ENCODE results near the gene SAMD4B.

Gene SAMD4B

GRCh38 chr19:39390451-39390750, 48.2 kb downstream of the SAMD4B start:
- TF ChIP-seq CTCF (IDR thresholded peaks at IDR 0.05; ENCODE audit: low read depth, low read length), result no peak
- DNase-seq (ENCODE audit: low read depth in 2 of 2), result no peak
- H3K4me3 ChIP-seq (replicated peaks in 1 of 2; ENCODE audit: low read depth in 2 of 2, low read length in 2 of 2), result peak overlapping the region; percentile 87 to 98

GRCh38 chr19:39390751-39391437, 48.7 kb downstream of the SAMD4B start, which contains the start of the genes MED29 and PAF1:
Gene MED29, plus strand, starts transcription at chr19:39391378. Its CDS starts 45 bp downstream, at chr19:39391423.
Gene PAF1, minus strand, starts transcription at chr19:39391106. Its CDS starts 242 bp downstream, at chr19:39390864.
- no peak for TF ChIP-seq CTCF (IDR thresholded peaks at IDR 0.05; ENCODE audit: low read depth, low read length)
- peak; percentile 100 for DNase-seq (ENCODE audit: low read depth in 2 of 2)
- H3K4me3 ChIP-seq (replicated peaks in 1 of 2; ENCODE audit: low read depth in 2 of 2, low read length in 2 of 2), result peak within 1 kb of the TSS; percentile 98

GRCh38 chr19:39397360-39398296, 55.4 kb downstream of the SAMD4B start:
- TF ChIP-seq CTCF (IDR thresholded peaks at IDR 0.05; ENCODE audit: low read depth, low read length), result peak; percentile 98
- no peak overlapping the region for H3K4me3 ChIP-seq (replicated peaks in 1 of 2; ENCODE audit: low read depth in 2 of 2, low read length in 2 of 2)
- DNase-seq (ENCODE audit: low read depth in 2 of 2), result peak; percentile 88 to 91

- peak; percentile 84 to 89 for DNase-seq (ENCODE audit: low read depth in 2 of 2)
- no peak overlapping the region for H3K4me3 ChIP-seq (replicated peaks in 1 of 2; ENCODE audit: low read depth in 2 of 2, low read length in 2 of 2)
- TF ChIP-seq CTCF (IDR thresholded peaks at IDR 0.05; ENCODE audit: low read depth, low read length), result no peak
These were observed 56.2 kb downstream of the SAMD4B start for GRCh38 chr19:39398297-39398864.

GRCh38 chr19:39399668-39400050, 57.4 kb downstream of the SAMD4B start:
- TF ChIP-seq CTCF (IDR thresholded peaks at IDR 0.05; ENCODE audit: low read depth, low read length), result no peak
- H3K4me3 ChIP-seq (replicated peaks in 1 of 2; ENCODE audit: low read depth in 2 of 2, low read length in 2 of 2), result no peak overlapping the region
- DNase-seq (ENCODE audit: low read depth in 2 of 2), result no peak

GRCh38 chr19:39400061-39400460, 57.8 kb downstream of the SAMD4B start:
- TF ChIP-seq CTCF (IDR thresholded peaks at IDR 0.05; ENCODE audit: low read depth, low read length), result no peak
- no peak overlapping the region for H3K4me3 ChIP-seq (replicated peaks in 1 of 2; ENCODE audit: low read depth in 2 of 2, low read length in 2 of 2)
- DNase-seq (ENCODE audit: low read depth in 2 of 2), result no peak
